Esophagus muscularis mucosa (tissue), 4 donors: ENCODE results near the gene MNT.

Experiments
- CTCF ChIP-seq, 3 experiments: fragments of 200-600 bp in 2 of 3; fragments of 450-650 bp in 1 of 3; sonication (generic) in 2 of 3; IDR thresholded peaks; one replicate each; pipeline ENCODE4 v1.5.1; 2017 to 2019; ENCODE audit warnings: antibody characterized with exemption in 3 of 3, mild to moderate bottlenecking in 2 of 3, moderate library complexity in 1 of 3
- EP300 ChIP-seq: sonication (generic); formaldehyde crosslinking; IDR thresholded peaks from one replicate; pipeline ENCODE4 v1.6.1; 2017; ENCODE audit warnings: antibody characterized with exemption
- POLR2A ChIP-seq: fragments of 450-650 bp; IDR thresholded peaks from one replicate; pipeline ENCODE4 v1.6.1; 2017; ENCODE audit warnings: antibody characterized with exemption, moderate library complexity, mild to moderate bottlenecking, low read depth
- POLR2AphosphoS5 ChIP-seq, 2 donors: sonication (generic); formaldehyde crosslinking; IDR thresholded peaks; one replicate each; pipeline ENCODE4 v1.6.1; 2017; ENCODE audit warnings: antibody characterized with exemption in 2 of 2

GRCh38 chr17:2410951-2411350 lies 10.1 kb upstream of the MNT start:
- no peak for TF ChIP-seq POLR2A
- no peak for TF ChIP-seq EP300
- no peak for TF ChIP-seq CTCF (IDR thresholded peaks at IDR 0.05)
- no peak for TF ChIP-seq POLR2AphosphoS5 (IDR thresholded peaks at IDR 0.05)
